ENCODE data around the gene RRP1B. TPM values are rescaled to one million over a fixed set of nuclear protein-coding genes. Genes with fewer than 3 reads are reported as not detected.

The RRP1B gene
- total and polyA plus RNA-seq, 2 of the 13 experiments (the other 11 are each of a cell fraction or from before 2014, with no cell fraction given): 16.3 to 46.2 TPM

DNA sequence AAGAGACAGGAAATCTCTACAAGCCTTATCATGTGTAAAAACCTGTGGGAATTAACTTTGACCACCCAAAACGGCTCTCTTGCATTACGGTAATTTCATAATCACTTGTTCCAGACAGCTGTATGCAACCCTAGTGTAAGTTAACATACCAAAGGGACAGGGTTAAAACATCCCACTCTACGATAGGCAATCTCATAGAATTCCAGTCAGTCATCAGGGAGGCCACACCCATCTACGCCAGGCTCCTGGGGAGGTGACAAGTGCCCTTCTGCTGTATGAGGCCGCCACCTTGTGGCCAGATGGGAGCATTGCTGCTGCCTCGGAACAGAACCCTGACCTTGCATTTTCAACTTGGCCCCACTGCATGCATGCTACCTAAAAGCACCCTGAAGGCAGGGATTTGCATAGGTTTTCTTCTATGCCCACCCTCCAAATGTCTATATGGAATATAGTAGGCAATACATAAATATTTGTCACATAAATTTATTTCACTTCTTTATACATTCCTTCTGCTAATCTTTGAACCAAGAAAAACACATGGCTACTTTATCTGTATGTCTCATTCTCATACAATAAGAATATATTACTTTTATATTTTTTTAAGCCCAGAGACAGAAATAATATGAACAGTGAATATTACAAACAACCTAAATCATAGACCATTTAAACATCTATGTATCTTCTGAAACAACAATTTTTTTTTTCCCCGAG, 12.7 kb upstream of the RRP1B start (continued):
- TF ChIP-seq ZNF572 (CRISPR knock-in tag; IDR thresholded peaks at IDR 0.05) (no peak), NR2F6 (IDR thresholded peaks at IDR 0.05) (peak; percentile 21; the same call in 1 of the 2 replicates), NR2F6 (CRISPR knock-in tag; IDR thresholded peaks at IDR 0.05) (peak; percentile 28; the same call in 1 of the 2 replicates), ZNF235 (CRISPR knock-in tag; IDR thresholded peaks at IDR 0.05; ENCODE audit: borderline replicate concordance) (no peak), ZFP1 (CRISPR knock-in tag; IDR thresholded peaks at IDR 0.05) (no peak; the same call in 1 of the 2 replicates), JUN (CRISPR knock-in tag; IDR thresholded peaks at IDR 0.05) (no peak; the same call in 1 of the 2 replicates), ZFP36L1 (CRISPR knock-in tag; IDR thresholded peaks at IDR 0.05) (no peak), ZNF17 (CRISPR knock-in tag; IDR thresholded peaks at IDR 0.05) (no peak), HNRNPK (IDR thresholded peaks at IDR 0.05; ENCODE audit: low read depth, low read length, poor library complexity, severe bottlenecking) (no peak), ZNF383 (CRISPR knock-in tag; IDR thresholded peaks at IDR 0.05; ENCODE audit: borderline replicate concordance) (no peak), NKX3-1 (CRISPR knock-in tag; IDR thresholded peaks at IDR 0.05) (no peak), KDM5A (IDR thresholded peaks at IDR 0.05; ENCODE audit: borderline replicate concordance, low read length) (no peak), HOXA3 (CRISPR knock-in tag; IDR thresholded peaks at IDR 0.05) (peak; percentile 71; the same call in 1 of the 2 replicates), PCBP1 (IDR thresholded peaks at IDR 0.05; ENCODE audit: borderline replicate concordance, low read depth, low read length) (no peak), FLYWCH1 (CRISPR knock-in tag; IDR thresholded peaks at IDR 0.05) (no peak), HOXA5 (CRISPR knock-in tag; IDR thresholded peaks at IDR 0.05) (no peak), HOXA7 (CRISPR knock-in tag; IDR thresholded peaks at IDR 0.05) (no peak), KLF9 (CRISPR knock-in tag; IDR thresholded peaks at IDR 0.05; ENCODE audit: low read depth) (peak; percentile 93), FOXK1 (CRISPR knock-in tag; IDR thresholded peaks at IDR 0.05; ENCODE audit: borderline replicate concordance, low read depth) (0 out of 2 replicates have a peak, but pooled peaks have one; percentile 28)
- TF ChIP-seq, protein P1, sequence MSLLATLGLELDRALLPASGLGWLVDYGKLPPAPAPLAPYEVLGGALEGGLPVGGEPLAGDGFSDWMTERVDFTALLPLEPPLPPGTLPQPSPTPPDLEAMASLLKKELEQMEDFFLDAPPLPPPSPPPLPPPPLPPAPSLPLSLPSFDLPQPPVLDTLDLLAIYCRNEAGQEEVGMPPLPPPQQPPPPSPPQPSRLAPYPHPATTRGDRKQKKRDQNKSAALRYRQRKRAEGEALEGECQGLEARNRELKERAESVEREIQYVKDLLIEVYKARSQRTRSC (CRISPR knock-in tag; IDR thresholded peaks at IDR 0.05; ENCODE audit: low read depth): no peak
- TF ChIP-seq, protein P2, sequence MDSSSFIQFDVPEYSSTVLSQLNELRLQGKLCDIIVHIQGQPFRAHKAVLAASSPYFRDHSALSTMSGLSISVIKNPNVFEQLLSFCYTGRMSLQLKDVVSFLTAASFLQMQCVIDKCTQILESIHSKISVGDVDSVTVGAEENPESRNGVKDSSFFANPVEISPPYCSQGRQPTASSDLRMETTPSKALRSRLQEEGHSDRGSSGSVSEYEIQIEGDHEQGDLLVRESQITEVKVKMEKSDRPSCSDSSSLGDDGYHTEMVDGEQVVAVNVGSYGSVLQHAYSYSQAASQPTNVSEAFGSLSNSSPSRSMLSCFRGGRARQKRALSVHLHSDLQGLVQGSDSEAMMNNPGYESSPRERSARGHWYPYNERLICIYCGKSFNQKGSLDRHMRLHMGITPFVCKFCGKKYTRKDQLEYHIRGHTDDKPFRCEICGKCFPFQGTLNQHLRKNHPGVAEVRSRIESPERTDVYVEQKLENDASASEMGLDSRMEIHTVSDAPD (CRISPR knock-in tag; IDR thresholded peaks at IDR 0.05): no peak; the same call in 1 of the 2 replicates
- TF ChIP-seq, protein P3, sequence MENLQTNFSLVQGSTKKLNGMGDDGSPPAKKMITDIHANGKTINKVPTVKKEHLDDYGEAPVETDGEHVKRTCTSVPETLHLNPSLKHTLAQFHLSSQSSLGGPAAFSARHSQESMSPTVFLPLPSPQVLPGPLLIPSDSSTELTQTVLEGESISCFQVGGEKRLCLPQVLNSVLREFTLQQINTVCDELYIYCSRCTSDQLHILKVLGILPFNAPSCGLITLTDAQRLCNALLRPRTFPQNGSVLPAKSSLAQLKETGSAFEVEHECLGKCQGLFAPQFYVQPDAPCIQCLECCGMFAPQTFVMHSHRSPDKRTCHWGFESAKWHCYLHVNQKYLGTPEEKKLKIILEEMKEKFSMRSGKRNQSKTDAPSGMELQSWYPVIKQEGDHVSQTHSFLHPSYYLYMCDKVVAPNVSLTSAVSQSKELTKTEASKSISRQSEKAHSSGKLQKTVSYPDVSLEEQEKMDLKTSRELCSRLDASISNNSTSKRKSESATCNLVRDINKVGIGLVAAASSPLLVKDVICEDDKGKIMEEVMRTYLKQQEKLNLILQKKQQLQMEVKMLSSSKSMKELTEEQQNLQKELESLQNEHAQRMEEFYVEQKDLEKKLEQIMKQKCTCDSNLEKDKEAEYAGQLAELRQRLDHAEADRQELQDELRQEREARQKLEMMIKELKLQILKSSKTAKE (CRISPR knock-in tag; IDR thresholded peaks at IDR 0.05; ENCODE audit: borderline replicate concordance): no peak
- TF ChIP-seq, protein P4, sequence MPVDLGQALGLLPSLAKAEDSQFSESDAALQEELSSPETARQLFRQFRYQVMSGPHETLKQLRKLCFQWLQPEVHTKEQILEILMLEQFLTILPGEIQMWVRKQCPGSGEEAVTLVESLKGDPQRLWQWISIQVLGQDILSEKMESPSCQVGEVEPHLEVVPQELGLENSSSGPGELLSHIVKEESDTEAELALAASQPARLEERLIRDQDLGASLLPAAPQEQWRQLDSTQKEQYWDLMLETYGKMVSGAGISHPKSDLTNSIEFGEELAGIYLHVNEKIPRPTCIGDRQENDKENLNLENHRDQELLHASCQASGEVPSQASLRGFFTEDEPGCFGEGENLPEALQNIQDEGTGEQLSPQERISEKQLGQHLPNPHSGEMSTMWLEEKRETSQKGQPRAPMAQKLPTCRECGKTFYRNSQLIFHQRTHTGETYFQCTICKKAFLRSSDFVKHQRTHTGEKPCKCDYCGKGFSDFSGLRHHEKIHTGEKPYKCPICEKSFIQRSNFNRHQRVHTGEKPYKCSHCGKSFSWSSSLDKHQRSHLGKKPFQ (CRISPR knock-in tag; IDR thresholded peaks at IDR 0.05; ENCODE audit: insufficient replicate concordance): peak; percentile 48
- TF ChIP-seq, protein P5, sequence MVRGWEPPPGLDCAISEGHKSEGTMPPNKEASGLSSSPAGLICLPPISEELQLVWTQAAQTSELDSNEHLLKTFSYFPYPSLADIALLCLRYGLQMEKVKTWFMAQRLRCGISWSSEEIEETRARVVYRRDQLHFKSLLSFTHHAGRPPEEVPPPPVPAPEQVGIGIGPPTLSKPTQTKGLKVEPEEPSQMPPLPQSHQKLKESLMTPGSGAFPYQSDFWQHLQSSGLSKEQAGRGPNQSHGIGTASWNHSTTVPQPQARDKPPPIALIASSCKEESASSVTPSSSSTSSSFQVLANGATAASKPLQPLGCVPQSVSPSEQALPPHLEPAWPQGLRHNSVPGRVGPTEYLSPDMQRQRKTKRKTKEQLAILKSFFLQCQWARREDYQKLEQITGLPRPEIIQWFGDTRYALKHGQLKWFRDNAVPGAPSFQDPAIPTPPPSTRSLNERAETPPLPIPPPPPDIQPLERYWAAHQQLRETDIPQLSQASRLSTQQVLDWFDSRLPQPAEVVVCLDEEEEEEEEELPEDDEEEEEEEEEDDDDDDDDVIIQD (CRISPR knock-in tag; IDR thresholded peaks at IDR 0.05; ENCODE audit: low read depth): peak; percentile 67
